Astrocyte (in vitro differentiated cells and primary cell): Measurements from ENCODE around the gene ARL6IP4. TPM values are rescaled to one million over a fixed set of nuclear protein-coding genes. Genes with fewer than 3 reads are reported as not detected.

Experiments used
- DNase-seq: peaks from one replicate; pipeline ENCODE4 v3.0.0-alpha.2; 2010; ENCODE audit warnings: low read depth
- FAIRE-seq: peaks from 2 replicates; lab custom pipeline; 2011; peaks lifted over from hg19 to GRCh38; lab: Jason Lieb, UNC
- H2AFZ ChIP-seq: 2 replicates; pipeline ENCODE4 v1.6.0; 2012; ENCODE audit warnings: low read depth, low read length, inconsistent platforms
- H3K27ac ChIP-seq: 2 replicates; pipeline ENCODE4 v1.5.1; 2011; ENCODE audit warnings: low read depth, low read length, inconsistent platforms
- H3K27me3 ChIP-seq: 2 replicates; pipeline ENCODE4 v1.6.0; 2011; ENCODE audit warnings: low read length, inconsistent platforms; ENCODE audit not compliant: insufficient read depth
- H3K36me3 ChIP-seq: 2 replicates; pipeline ENCODE4 v1.5.1; 2011; ENCODE audit warnings: low read length, inconsistent platforms; ENCODE audit not compliant: insufficient read depth
- H3K4me1 ChIP-seq: 2 replicates; pipeline ENCODE4 v1.5.1; 2011; ENCODE audit warnings: low read length, inconsistent platforms; ENCODE audit not compliant: insufficient read depth
- H3K4me2 ChIP-seq: 2 replicates; pipeline ENCODE4 v1.6.0; 2012; ENCODE audit warnings: low read length, inconsistent platforms
- H3K4me3 ChIP-seq: 2 replicates; pipeline ENCODE4 v1.5.1; 2011; ENCODE audit warnings: low read depth, mild to moderate bottlenecking, low read length, inconsistent platforms; ENCODE audit not compliant: insufficient read depth
- H3K79me2 ChIP-seq: 2 replicates; pipeline ENCODE4 v1.6.0; 2012; ENCODE audit warnings: mild to moderate bottlenecking, low read length, inconsistent platforms; ENCODE audit not compliant: insufficient read depth
- H3K9ac ChIP-seq: 2 replicates; pipeline ENCODE4 v1.6.0; 2012; ENCODE audit warnings: mild to moderate bottlenecking, low read length, inconsistent platforms
- H3K9me3 ChIP-seq: 2 replicates; pipeline ENCODE4 v1.5.1; 2012; ENCODE audit warnings: low read depth, mild to moderate bottlenecking, low read length, inconsistent platforms; ENCODE audit not compliant: insufficient read depth
- H4K20me1 ChIP-seq: 2 replicates; pipeline ENCODE4 v1.6.0; 2012; ENCODE audit warnings: low read length, inconsistent platforms; ENCODE audit not compliant: insufficient read depth
- H3K27ac Mint-ChIP-seq: one replicate; pipeline ENCODE4 v1.8.0; 2021; ENCODE audit warnings: mild to moderate bottlenecking, mixed read lengths; ENCODE audit not compliant: unreplicated experiment
- H3K27me3 Mint-ChIP-seq: one replicate; pipeline ENCODE4 v1.8.0; 2021; ENCODE audit warnings: low read depth, mixed read lengths; ENCODE audit not compliant: unreplicated experiment
- H3K36me3 Mint-ChIP-seq: one replicate; pipeline ENCODE4 v1.8.0; 2021; ENCODE audit warnings: low read depth, mixed read lengths; ENCODE audit not compliant: unreplicated experiment
- H3K4me1 Mint-ChIP-seq: one replicate; pipeline ENCODE4 v1.8.0; 2021; ENCODE audit warnings: low read depth, mixed read lengths; ENCODE audit not compliant: unreplicated experiment
- H3K4me3 Mint-ChIP-seq: one replicate; pipeline ENCODE4 v1.8.0; 2021; ENCODE audit warnings: mild to moderate bottlenecking, moderate library complexity, mixed read lengths; ENCODE audit not compliant: unreplicated experiment
- H3K9me3 Mint-ChIP-seq: one replicate; pipeline ENCODE4 v1.8.0; 2021; ENCODE audit warnings: mild to moderate bottlenecking, mixed read lengths; ENCODE audit not compliant: unreplicated experiment
- CTCF ChIP-seq: IDR thresholded peaks from 2 replicates; pipeline ENCODE4 v1.5.1; 2011; ENCODE audit warnings: low read depth, mild to moderate bottlenecking, inconsistent platforms, low read length, moderate library complexity; ENCODE audit not compliant: insufficient read depth
- EZH2 ChIP-seq: IDR thresholded peaks from 2 replicates; pipeline ENCODE4 v1.6.1; 2012; ENCODE audit warnings: mild to moderate bottlenecking, low read length, inconsistent platforms; ENCODE audit not compliant: insufficient read depth
- total RNA-seq: library from RNA; stranded (reverse); gene quantifications from 2 replicates; pipeline ENCODE4 v1.2.1, GENCODE V29; 2021

Gene ARL6IP4
- total RNA-seq, 1 donor from 2014 or later = 122 TPM

- peak overlapping the region; percentile 85 for H3K4me3 Mint-ChIP-seq
- TF ChIP-seq EZH2 (no peak), CTCF (no peak)
- peak overlapping the region; percentile 83 for H3K4me3 ChIP-seq
- DNase-seq (no peak), FAIRE-seq (no peak)
- H3K27me3 ChIP-seq = no peaks in the 10 kb centered on the region
- H3K4me1 Mint-ChIP-seq = peaks cover 28% of the 10 kb centered on the region
- no peaks in the 10 kb centered on the region for H3K27me3 Mint-ChIP-seq
- peak overlapping the region; percentile 78 for H3K27ac Mint-ChIP-seq
- no peaks in the 10 kb centered on the region for H3K9me3 ChIP-seq
- peaks cover 28% of the 10 kb centered on the region for H4K20me1 ChIP-seq
- H3K79me2 ChIP-seq = peaks cover 83% of the 10 kb centered on the region
- H3K9me3 Mint-ChIP-seq = no peaks in the 10 kb centered on the region
- H3K4me1 ChIP-seq = peaks cover 48% of the 10 kb centered on the region
- H2AFZ ChIP-seq = peak overlapping the region; percentile 57
- H3K27ac ChIP-seq = peak overlapping the region; percentile 67
- H3K36me3 Mint-ChIP-seq = peaks cover 2% of the 10 kb centered on the region
- H3K36me3 ChIP-seq = no peaks in the 10 kb centered on the region
- peak overlapping the region; percentile 89 for H3K9ac ChIP-seq
- H3K4me2 ChIP-seq = peak overlapping the region; percentile 93
Measured at GRCh38 chr12:122979001-122979907, 1.2 kb upstream of the ARL6IP4 start.

- Mint-ChIP-seq H3K4me1 (peaks cover 31% of the 10 kb centered on the region), H3K9me3 (no peaks in the 10 kb centered on the region), H3K4me3 (peak overlapping the region; percentile 85), H3K27ac (peak overlapping the region; percentile 78), H3K36me3 (peaks cover 3% of the 10 kb centered on the region), H3K27me3 (no peaks in the 10 kb centered on the region)
- H3K4me1 ChIP-seq = peaks cover 52% of the 10 kb centered on the region
- no peak for FAIRE-seq
- H3K9ac ChIP-seq = peak overlapping the region; percentile 89
- DNase-seq = no peak
- peaks cover 28% of the 10 kb centered on the region for H4K20me1 ChIP-seq
- peak overlapping the region; percentile 83 for H3K4me3 ChIP-seq
- no peaks in the 10 kb centered on the region for H3K36me3 ChIP-seq
- peaks cover 83% of the 10 kb centered on the region for H3K79me2 ChIP-seq
- H3K27me3 ChIP-seq = no peaks in the 10 kb centered on the region
- no peak for TF ChIP-seq EZH2
- TF ChIP-seq CTCF = no peak
- peak overlapping the region; percentile 93 for H3K4me2 ChIP-seq
- H3K27ac ChIP-seq = peak overlapping the region; percentile 67
- H3K9me3 ChIP-seq = no peaks in the 10 kb centered on the region
- peak overlapping the region; percentile 57 for H2AFZ ChIP-seq
Measured at GRCh38 chr12:122979908-122980182, 636 bp upstream of the ARL6IP4 start.

- H3K79me2 ChIP-seq = peaks cover 74% of the 10 kb centered on the region
- peak overlapping the region; percentile 89 for H3K9ac ChIP-seq
- H3K36me3 ChIP-seq = no peaks in the 10 kb centered on the region
- TF ChIP-seq EZH2 (no peak), CTCF (no peak)
- H3K27me3 ChIP-seq = no peaks in the 10 kb centered on the region
- H4K20me1 ChIP-seq = peaks cover 28% of the 10 kb centered on the region
- H3K9me3 ChIP-seq = no peaks in the 10 kb centered on the region
- no peak for DNase-seq
- peaks cover 31% of the 10 kb centered on the region for H3K4me1 Mint-ChIP-seq
- peak overlapping the region; percentile 83 for H3K4me3 ChIP-seq
- peaks cover 3% of the 10 kb centered on the region for H3K36me3 Mint-ChIP-seq
- H3K9me3 Mint-ChIP-seq = no peaks in the 10 kb centered on the region
- peak overlapping the region; percentile 93 for H3K4me2 ChIP-seq
- no peak for FAIRE-seq
- H2AFZ ChIP-seq = peak overlapping the region; percentile 52
- H3K27ac ChIP-seq = peak overlapping the region; percentile 67
- no peaks in the 10 kb centered on the region for H3K27me3 Mint-ChIP-seq
- peaks cover 48% of the 10 kb centered on the region for H3K4me1 ChIP-seq
- H3K4me3 Mint-ChIP-seq = peak overlapping the region; percentile 90
- H3K27ac Mint-ChIP-seq = peak overlapping the region; percentile 86
Measured at GRCh38 chr12:122981036-122981471, 573 bp downstream of the ARL6IP4 start.
